ENCODE measurements around the gene ESRRG. TPM values are rescaled to one million over a fixed set of nuclear protein-coding genes. Genes with fewer than 3 reads are reported as not detected.

The ESRRG gene
- total RNA-seq, 2 donors from 2014 or later: not detected

- no peaks in the 10 kb centered on the region for H3K4me1 Mint-ChIP-seq
- no peak for DNase-seq
- ATAC-seq: no peak
- no peaks in the 10 kb centered on the region for H3K36me3 Mint-ChIP-seq (ENCODE audit: low read depth)
- no peak overlapping the region for H3K4me3 Mint-ChIP-seq
- H3K27me3 Mint-ChIP-seq: no peaks in the 10 kb centered on the region
- H3K27ac Mint-ChIP-seq: no peak overlapping the region
- no peaks in the 10 kb centered on the region for H3K9me3 ChIP-seq (ENCODE audit: control insufficient read depth, low read length, poor library complexity, severe bottlenecking)
These were observed 162.7 kb downstream of the ESRRG start for GRCh38 chr1:216560527-216560926.

- Mint-ChIP-seq H3K27me3 (no peaks in the 10 kb centered on the region), H3K4me1 (no peaks in the 10 kb centered on the region), H3K4me3 (no peak overlapping the region), H3K36me3 (ENCODE audit: low read depth) (no peaks in the 10 kb centered on the region), H3K27ac (no peak overlapping the region)
- DNase-seq (no peak), ATAC-seq (no peak)
- H3K9me3 ChIP-seq (ENCODE audit: control insufficient read depth, low read length, poor library complexity, severe bottlenecking): no peaks in the 10 kb centered on the region
These were observed 163.9 kb downstream of the ESRRG start for GRCh38 chr1:216559359-216559758.

GRCh38 chr1:216555653-216556052, 167.6 kb downstream of the ESRRG start:
- Mint-ChIP-seq H3K4me3 (no peak overlapping the region), H3K4me1 (no peaks in the 10 kb centered on the region), H3K36me3 (ENCODE audit: low read depth) (no peaks in the 10 kb centered on the region), H3K27ac (no peak overlapping the region), H3K27me3 (no peaks in the 10 kb centered on the region)
- ATAC-seq (no peak), DNase-seq (no peak)
- H3K9me3 ChIP-seq (ENCODE audit: control insufficient read depth, low read length, poor library complexity, severe bottlenecking): no peaks in the 10 kb centered on the region

- H3K9me3 ChIP-seq (ENCODE audit: control insufficient read depth, low read length, poor library complexity, severe bottlenecking): no peaks in the 10 kb centered on the region
- Mint-ChIP-seq H3K4me1 (no peaks in the 10 kb centered on the region), H3K27ac (no peak overlapping the region), H3K27me3 (no peaks in the 10 kb centered on the region), H3K36me3 (ENCODE audit: low read depth) (no peaks in the 10 kb centered on the region), H3K4me3 (no peak overlapping the region)
- DNase-seq: no peak
- no peak for ATAC-seq
These were observed 168.3 kb downstream of the ESRRG start for GRCh38 chr1:216554934-216555333.

GRCh38 chr1:216553766-216554165, 169.5 kb downstream of the ESRRG start:
- no peaks in the 10 kb centered on the region for H3K36me3 Mint-ChIP-seq (ENCODE audit: low read depth)
- H3K9me3 ChIP-seq (ENCODE audit: control insufficient read depth, low read length, poor library complexity, severe bottlenecking): no peaks in the 10 kb centered on the region
- ATAC-seq (no peak), DNase-seq (no peak)
- H3K27me3 Mint-ChIP-seq: no peaks in the 10 kb centered on the region
- H3K27ac Mint-ChIP-seq: no peak overlapping the region
- H3K4me3 Mint-ChIP-seq: no peak overlapping the region
- no peaks in the 10 kb centered on the region for H3K4me1 Mint-ChIP-seq

- H3K9me3 ChIP-seq (ENCODE audit: control insufficient read depth, low read length, poor library complexity, severe bottlenecking): no peaks in the 10 kb centered on the region
- ATAC-seq (no peak), DNase-seq (no peak)
- Mint-ChIP-seq H3K27me3 (no peaks in the 10 kb centered on the region), H3K27ac (no peak overlapping the region), H3K36me3 (ENCODE audit: low read depth) (no peaks in the 10 kb centered on the region), H3K4me3 (no peak overlapping the region), H3K4me1 (no peaks in the 10 kb centered on the region)
These were observed 170.2 kb downstream of the ESRRG start for GRCh38 chr1:216553040-216553439.

GRCh38 chr1:216549796-216550195, 173.4 kb downstream of the ESRRG start:
- H3K27me3 Mint-ChIP-seq: no peaks in the 10 kb centered on the region
- H3K36me3 Mint-ChIP-seq (ENCODE audit: low read depth): no peaks in the 10 kb centered on the region
- ATAC-seq: no peak
- H3K4me3 Mint-ChIP-seq: no peak overlapping the region
- no peak for DNase-seq
- H3K9me3 ChIP-seq (ENCODE audit: control insufficient read depth, low read length, poor library complexity, severe bottlenecking): no peaks in the 10 kb centered on the region
- H3K4me1 Mint-ChIP-seq: no peaks in the 10 kb centered on the region
- H3K27ac Mint-ChIP-seq: no peak overlapping the region

- Mint-ChIP-seq H3K27ac (no peak overlapping the region), H3K4me1 (no peaks in the 10 kb centered on the region), H3K27me3 (no peaks in the 10 kb centered on the region), H3K4me3 (no peak overlapping the region), H3K36me3 (ENCODE audit: low read depth) (no peaks in the 10 kb centered on the region)
- no peak for DNase-seq
- no peak for ATAC-seq
- H3K9me3 ChIP-seq (ENCODE audit: control insufficient read depth, low read length, poor library complexity, severe bottlenecking): no peaks in the 10 kb centered on the region
These were observed 180.5 kb downstream of the ESRRG start for GRCh38 chr1:216542741-216543140.

- no peak overlapping the region for H3K4me3 Mint-ChIP-seq
- H3K4me1 Mint-ChIP-seq: no peaks in the 10 kb centered on the region
- ATAC-seq (no peak), DNase-seq (no peak)
- H3K9me3 ChIP-seq (ENCODE audit: control insufficient read depth, low read length, poor library complexity, severe bottlenecking): no peaks in the 10 kb centered on the region
- no peak overlapping the region for H3K27ac Mint-ChIP-seq
- H3K27me3 Mint-ChIP-seq: no peaks in the 10 kb centered on the region
- no peaks in the 10 kb centered on the region for H3K36me3 Mint-ChIP-seq (ENCODE audit: low read depth)
These were observed 181.0 kb downstream of the ESRRG start for GRCh38 chr1:216542263-216542662.

GRCh38 chr1:216535751-216536150, 187.5 kb downstream of the ESRRG start:
- Mint-ChIP-seq H3K4me1 (no peaks in the 10 kb centered on the region), H3K27ac (no peak overlapping the region), H3K27me3 (no peaks in the 10 kb centered on the region), H3K36me3 (ENCODE audit: low read depth) (no peaks in the 10 kb centered on the region), H3K4me3 (no peak overlapping the region)
- ATAC-seq (no peak), DNase-seq (no peak)
- H3K9me3 ChIP-seq (ENCODE audit: control insufficient read depth, low read length, poor library complexity, severe bottlenecking): no peaks in the 10 kb centered on the region

GRCh38 chr1:216535059-216535458, 188.2 kb downstream of the ESRRG start:
- no peak for ATAC-seq
- no peaks in the 10 kb centered on the region for H3K27me3 Mint-ChIP-seq

GRCh38 chr1:216533776-216534175, 189.5 kb downstream of the ESRRG start:
- Mint-ChIP-seq H3K4me3 (no peak overlapping the region), H3K36me3 (ENCODE audit: low read depth) (no peaks in the 10 kb centered on the region), H3K27me3 (no peaks in the 10 kb centered on the region), H3K27ac (no peak overlapping the region), H3K4me1 (no peaks in the 10 kb centered on the region)
- DNase-seq (no peak), ATAC-seq (no peak)
- no peaks in the 10 kb centered on the region for H3K9me3 ChIP-seq (ENCODE audit: control insufficient read depth, low read length, poor library complexity, severe bottlenecking)

More at GRCh38 chr1:216535059-216535458, 188.2 kb downstream of the ESRRG start:
- H3K9me3 ChIP-seq (ENCODE audit: control insufficient read depth, low read length, poor library complexity, severe bottlenecking): no peaks in the 10 kb centered on the region
- H3K27ac Mint-ChIP-seq: no peak overlapping the region
- no peaks in the 10 kb centered on the region for H3K36me3 Mint-ChIP-seq (ENCODE audit: low read depth)
- H3K4me3 Mint-ChIP-seq: no peak overlapping the region
- H3K4me1 Mint-ChIP-seq: no peaks in the 10 kb centered on the region
- no peak for DNase-seq

- Mint-ChIP-seq H3K4me3 (no peak overlapping the region), H3K4me1 (no peaks in the 10 kb centered on the region), H3K36me3 (ENCODE audit: low read depth) (no peaks in the 10 kb centered on the region), H3K27me3 (no peaks in the 10 kb centered on the region), H3K27ac (no peak overlapping the region)
- no peaks in the 10 kb centered on the region for H3K9me3 ChIP-seq (ENCODE audit: control insufficient read depth, low read length, poor library complexity, severe bottlenecking)
- ATAC-seq (no peak), DNase-seq (no peak)
These were observed 190.9 kb downstream of the ESRRG start for GRCh38 chr1:216532251-216532798.

- H3K4me3 Mint-ChIP-seq: no peak overlapping the region
- no peaks in the 10 kb centered on the region for H3K4me1 Mint-ChIP-seq
- DNase-seq (no peak), ATAC-seq (no peak)
- H3K27me3 Mint-ChIP-seq: no peaks in the 10 kb centered on the region
- H3K36me3 Mint-ChIP-seq (ENCODE audit: low read depth): no peaks in the 10 kb centered on the region
- no peaks in the 10 kb centered on the region for H3K9me3 ChIP-seq (ENCODE audit: control insufficient read depth, low read length, poor library complexity, severe bottlenecking)
- no peak overlapping the region for H3K27ac Mint-ChIP-seq
These were observed 191.7 kb downstream of the ESRRG start for GRCh38 chr1:216531263-216532239.

Data from T-helper 17 cell (primary cell).